HFF-Myc (cell line): ENCODE data around the gene SLC25A22.

Experiments used
- DNase-seq: peaks from one replicate; pipeline ENCODE4 v3.0.0-alpha.2; 2011; ENCODE audit warnings: low read depth; ENCODE audit errors: extremely low read depth
- H3K4me3 ChIP-seq: replicated peaks from 2 replicates; pipeline ENCODE4 v1.5.1; 2011; ENCODE audit warnings: low read depth, mild to moderate bottlenecking, control low read depth, low read length
- TF ChIP-seq, protein P1 (sequence below): IDR thresholded peaks from 2 replicates; pipeline ENCODE4 v1.5.1; 2012; ENCODE audit warnings: mild to moderate bottlenecking, low read depth, low read length, control low read depth; ENCODE audit errors: missing control alignments

SLC25A22 gene

DNA sequence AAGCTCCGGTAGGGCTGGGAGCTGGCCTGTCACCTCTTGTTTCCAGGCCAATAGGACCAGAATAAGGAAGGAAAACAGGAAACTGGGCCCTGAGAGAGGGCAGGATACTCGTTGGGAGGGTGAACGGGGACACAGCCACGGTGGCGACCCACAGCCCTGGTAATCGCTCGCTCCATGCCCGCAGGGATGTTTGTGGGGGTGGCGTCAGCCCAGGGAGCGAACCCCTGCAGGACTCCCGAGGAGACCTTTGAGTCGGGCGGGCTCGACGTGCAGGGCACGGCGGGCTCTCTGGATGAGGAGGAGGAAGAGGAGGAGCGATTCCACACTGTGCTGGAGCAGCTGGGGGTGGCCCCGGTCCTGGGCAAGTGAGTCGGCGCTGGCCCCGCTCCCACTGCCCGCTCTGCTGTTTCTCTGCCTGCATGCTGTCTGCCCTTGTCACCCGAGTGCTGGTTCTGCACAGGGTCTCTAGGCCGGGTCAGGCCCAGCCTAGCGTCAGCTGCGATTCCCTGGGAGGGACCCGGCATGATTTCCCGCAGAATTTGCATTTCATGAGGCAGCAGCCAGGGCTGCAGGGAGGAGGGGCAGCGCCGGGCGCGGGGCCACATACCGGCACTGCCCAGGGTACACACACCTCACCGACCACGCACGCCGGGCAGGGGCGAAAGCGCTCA lies 31.2 kb upstream of the SLC25A22 start:
- H3K4me3 ChIP-seq: peak overlapping the region; percentile 19
- TF ChIP-seq, protein P1, sequence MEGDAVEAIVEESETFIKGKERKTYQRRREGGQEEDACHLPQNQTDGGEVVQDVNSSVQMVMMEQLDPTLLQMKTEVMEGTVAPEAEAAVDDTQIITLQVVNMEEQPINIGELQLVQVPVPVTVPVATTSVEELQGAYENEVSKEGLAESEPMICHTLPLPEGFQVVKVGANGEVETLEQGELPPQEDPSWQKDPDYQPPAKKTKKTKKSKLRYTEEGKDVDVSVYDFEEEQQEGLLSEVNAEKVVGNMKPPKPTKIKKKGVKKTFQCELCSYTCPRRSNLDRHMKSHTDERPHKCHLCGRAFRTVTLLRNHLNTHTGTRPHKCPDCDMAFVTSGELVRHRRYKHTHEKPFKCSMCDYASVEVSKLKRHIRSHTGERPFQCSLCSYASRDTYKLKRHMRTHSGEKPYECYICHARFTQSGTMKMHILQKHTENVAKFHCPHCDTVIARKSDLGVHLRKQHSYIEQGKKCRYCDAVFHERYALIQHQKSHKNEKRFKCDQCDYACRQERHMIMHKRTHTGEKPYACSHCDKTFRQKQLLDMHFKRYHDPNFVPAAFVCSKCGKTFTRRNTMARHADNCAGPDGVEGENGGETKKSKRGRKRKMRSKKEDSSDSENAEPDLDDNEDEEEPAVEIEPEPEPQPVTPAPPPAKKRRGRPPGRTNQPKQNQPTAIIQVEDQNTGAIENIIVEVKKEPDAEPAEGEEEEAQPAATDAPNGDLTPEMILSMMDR: no peak
- DNase-seq: no peak

DNA sequence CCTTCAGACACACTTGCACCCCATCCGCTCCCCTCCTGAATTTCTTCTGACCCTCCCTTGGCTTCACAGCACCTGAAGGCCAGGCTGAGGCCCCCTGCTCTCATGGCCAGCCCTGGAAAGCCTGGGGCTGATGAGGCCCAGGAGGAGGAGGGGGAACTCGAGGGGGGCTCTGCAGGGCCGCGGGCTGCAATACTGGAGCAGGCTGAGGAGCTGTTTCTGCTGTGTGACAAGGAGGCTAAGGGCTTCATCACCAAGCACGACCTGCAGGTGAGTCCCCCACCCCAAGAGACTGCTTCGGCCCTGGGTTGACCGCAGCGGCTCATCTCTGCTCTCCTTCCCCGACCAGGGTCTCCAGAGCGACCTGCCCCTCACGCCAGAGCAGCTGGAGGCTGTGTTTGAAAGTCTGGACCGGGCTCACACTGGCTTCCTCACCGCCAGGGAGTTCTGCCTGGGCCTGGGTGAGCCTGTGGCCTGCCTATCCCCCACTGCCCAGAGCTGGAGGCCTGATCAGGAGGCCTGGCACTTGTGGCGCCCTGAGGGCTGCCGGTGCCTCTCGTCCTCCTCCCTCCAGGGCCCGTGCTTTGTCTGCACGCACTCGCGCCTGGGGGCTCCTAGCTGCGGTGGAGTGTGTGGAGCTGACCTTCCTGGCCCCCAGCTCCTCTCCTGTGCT lies 30.6 kb upstream of the SLC25A22 start:
- H3K4me3 ChIP-seq: no peak overlapping the region
- no peak for DNase-seq
- TF ChIP-seq, protein P1: no peak

DNA sequence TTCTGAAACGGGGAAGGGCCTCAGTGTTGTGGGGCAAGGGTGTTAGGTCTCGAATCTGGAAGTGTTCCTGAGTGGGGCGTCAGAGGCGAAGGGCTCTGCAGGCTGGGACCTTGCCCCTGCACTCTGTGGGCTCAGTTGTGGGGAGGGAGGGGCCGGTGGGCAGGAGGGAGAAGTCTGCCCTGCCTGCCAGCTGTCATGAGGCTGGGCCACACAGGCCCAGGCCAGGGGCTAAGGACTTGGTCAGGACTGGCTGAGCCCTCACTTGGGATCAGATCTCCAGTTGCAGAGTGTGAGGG lies 29.8 kb upstream of the SLC25A22 start, which contains the start of gene CRACR2B:
CRACR2B (plus strand) TSS at position 23 of the 296 bp plus-strand sequence. CDS start 689 bp downstream, outside the sequence.
- TF ChIP-seq, protein P1: no peak
- H3K4me3 ChIP-seq: 0 out of 2 replicates have a peak within 1 kb of the TSS, but pooled peaks have one; percentile 7
- DNase-seq: no peak

DNA sequence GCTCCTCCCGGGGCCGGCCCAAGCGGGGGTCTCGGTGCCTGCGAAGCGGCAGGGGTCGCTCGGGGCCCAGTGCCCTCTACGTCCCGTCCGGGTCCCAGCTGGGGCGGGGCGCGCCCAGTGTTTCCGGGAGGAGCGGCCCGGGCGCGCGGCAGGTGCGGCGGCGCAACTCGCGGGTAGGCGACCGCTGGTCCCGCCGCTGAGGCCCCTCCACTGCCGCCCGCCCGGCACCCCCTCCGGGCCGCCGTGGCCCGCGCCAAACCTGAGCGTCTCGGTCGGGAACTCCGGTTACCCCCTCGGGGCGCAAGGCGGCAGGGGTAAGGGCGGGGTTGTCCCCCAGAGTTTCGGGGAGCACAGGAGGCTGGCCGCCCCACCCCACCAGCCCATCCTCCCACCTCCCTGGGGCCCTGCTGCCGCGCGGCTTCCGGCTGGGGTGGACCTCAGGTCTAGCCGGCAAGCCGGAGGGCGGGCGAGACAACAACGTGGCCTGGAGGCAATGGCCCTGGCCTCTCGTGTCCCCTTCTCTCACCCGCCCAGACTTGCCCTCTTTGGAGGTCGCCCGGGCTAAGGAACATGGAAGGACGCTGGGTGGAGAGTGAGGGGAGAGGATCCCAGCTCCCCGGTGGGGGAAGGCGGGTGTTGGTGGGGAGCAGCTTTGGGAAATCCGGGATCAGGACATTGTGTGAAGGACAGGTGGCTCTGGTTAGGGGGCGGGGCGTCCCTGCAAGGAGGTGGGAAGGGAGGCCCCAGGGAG lies 29.2 kb upstream of the SLC25A22 start:
- no peak for DNase-seq
- 0 out of 2 replicates have a peak overlapping the region, but pooled peaks have one; percentile 7 for H3K4me3 ChIP-seq
- TF ChIP-seq, protein P1: no peak

DNA sequence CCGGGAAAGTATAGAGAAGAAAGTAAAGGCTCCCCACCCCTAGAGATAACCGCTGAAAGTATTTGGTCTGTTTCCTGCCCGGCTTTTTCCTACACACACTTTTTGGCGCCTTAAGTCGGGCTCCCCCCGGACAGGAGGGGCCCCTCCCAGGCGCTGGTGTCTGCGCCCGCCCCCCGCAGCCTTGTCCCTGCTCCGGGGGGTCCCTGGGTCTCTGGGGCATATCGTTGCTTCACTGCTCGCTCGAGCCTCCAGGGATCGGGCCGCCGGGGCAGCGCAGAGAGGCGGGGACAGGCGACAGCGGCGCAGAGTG lies 28.7 kb upstream of the SLC25A22 start:
- TF ChIP-seq, protein P1: no peak
- no peak for DNase-seq
- H3K4me3 ChIP-seq: 0 out of 2 replicates have a peak overlapping the region, but pooled peaks have one; percentile 7

DNA sequence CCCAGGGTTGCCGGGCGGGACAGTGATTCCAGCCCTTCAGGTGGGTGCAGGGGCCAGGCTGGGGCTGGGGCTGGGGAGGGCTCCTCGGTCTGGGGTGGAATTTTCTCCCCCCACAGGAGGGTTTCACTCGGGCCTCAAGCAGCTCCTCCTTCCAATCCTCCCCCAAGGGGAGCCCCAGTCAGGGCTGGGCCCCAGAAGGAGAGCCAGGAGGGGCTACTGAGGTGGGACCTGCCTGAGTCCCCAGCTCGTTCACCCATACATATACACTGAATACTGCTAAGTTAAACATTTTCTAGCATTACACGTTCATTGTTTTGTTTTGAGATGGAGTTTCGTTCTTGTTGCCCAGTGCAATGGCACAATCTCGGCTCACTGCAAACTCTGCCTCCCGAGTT lies 28.1 kb upstream of the SLC25A22 start:
- TF ChIP-seq, protein P1: no peak
- no peak for DNase-seq
- no peak overlapping the region for H3K4me3 ChIP-seq
